Erythroblast (primary cell): ENCODE results near the gene ZC3H12D.

Experiments used
- GATA1 ChIP-seq: IDR thresholded peaks from 2 replicates; pipeline ENCODE4 v1.6.1; 2011; ENCODE audit warnings: low read depth, mild to moderate bottlenecking, control low read depth, low read length, moderate library complexity
- POLR2A ChIP-seq: IDR thresholded peaks from 2 replicates; pipeline ENCODE4 v1.6.1; 2011; ENCODE audit warnings: mild to moderate bottlenecking, low read length

DNA sequence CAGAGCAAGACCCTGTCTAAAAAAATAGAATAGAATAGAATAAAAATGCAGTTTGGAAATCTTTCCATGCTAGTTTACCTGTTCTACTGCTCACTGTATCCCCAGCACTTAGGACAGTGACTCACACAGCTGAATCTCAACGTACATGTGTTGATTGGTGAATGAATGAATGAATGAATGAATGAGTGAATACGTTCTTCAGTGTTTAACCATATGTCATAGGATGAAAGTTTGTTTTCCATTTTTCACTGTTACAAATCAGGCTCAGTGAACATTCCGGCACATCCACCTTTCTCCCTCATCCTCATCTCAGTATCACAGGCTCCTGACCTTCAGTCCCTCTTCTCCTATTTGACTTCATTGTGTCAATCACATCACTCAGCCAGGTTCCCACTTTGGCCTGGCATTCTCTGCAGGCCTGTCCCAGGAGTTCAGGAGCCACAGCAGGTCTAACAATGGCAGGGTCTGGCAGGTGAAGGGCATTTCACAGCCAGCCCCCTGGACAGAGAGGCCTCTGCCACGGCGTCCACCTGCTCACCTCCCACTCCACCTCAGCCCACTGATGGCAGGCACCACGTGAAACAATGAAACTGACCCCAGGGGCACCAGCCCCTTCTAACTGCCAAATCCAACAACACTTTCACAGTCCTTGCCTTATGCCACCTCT is 7.9 kb downstream of the ZC3H12D start:
- TF ChIP-seq POLR2A: no peak
- no peak for TF ChIP-seq GATA1
